Body of pancreas (tissue), 4 donors: ENCODE results near the gene LSM14B.

Experiments
- POLR2A ChIP-seq, 3 donors: fragments of 450-650 bp; IDR thresholded peaks; one replicate each; pipeline ENCODE4 v1.6.1; 2016; ENCODE audit warnings: antibody characterized with exemption in 3 of 3, mild to moderate bottlenecking in 2 of 3
- TF ChIP-seq, protein P1 (sequence below), 7 experiments: fragments of 450-650 bp in 4 of 7; fragments of 200-600 bp in 3 of 7; sonication (generic) in 3 of 7; IDR thresholded peaks; one replicate each; pipeline ENCODE4 v1.5.1; 2016 to 2019; ENCODE audit warnings: antibody characterized with exemption in 7 of 7

DNA sequence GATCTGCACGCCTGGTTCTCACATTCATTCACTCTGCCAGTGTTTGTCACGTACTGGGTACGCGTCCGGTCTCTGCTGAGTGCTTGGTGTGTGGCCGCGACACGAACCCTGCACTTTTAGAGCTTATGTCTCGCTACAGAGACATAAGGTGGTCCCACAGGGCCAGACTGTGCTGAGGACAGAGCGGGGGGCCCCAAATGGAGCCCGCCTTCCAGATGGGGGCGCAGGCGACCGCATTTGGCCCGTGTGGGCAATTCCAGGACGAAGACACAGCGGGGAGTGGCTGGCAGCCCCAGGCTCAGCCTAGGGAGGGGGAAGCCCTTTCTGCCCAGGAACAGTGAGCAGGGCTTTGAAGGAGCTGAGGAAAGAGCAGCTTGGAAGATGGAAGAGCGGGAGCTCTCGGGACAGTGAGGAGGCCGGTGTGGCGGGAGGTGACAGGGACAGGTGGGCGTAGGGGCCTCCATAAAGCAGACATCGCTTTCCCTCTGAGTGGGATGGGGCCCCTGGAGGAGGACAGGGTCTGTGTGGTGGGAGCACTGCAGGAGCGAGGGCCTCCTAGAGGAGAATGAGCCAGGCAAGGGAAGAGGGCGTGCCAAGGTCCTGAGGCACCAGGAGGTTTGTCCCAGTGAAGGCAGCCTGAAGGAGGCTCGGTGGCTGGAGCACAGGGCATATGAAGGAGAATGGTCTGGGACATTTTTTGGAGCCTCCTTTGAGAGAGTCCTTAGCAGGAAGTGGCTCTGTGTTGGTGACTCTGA, 52.8 kb downstream of the LSM14B start:
- TF ChIP-seq, protein P1, sequence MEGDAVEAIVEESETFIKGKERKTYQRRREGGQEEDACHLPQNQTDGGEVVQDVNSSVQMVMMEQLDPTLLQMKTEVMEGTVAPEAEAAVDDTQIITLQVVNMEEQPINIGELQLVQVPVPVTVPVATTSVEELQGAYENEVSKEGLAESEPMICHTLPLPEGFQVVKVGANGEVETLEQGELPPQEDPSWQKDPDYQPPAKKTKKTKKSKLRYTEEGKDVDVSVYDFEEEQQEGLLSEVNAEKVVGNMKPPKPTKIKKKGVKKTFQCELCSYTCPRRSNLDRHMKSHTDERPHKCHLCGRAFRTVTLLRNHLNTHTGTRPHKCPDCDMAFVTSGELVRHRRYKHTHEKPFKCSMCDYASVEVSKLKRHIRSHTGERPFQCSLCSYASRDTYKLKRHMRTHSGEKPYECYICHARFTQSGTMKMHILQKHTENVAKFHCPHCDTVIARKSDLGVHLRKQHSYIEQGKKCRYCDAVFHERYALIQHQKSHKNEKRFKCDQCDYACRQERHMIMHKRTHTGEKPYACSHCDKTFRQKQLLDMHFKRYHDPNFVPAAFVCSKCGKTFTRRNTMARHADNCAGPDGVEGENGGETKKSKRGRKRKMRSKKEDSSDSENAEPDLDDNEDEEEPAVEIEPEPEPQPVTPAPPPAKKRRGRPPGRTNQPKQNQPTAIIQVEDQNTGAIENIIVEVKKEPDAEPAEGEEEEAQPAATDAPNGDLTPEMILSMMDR (IDR thresholded peaks at IDR 0.05), result no peak
- TF ChIP-seq POLR2A (IDR thresholded peaks at IDR 0.05), result no peak
